Activated B cell treated with CpG ODN at 0.5 μM for 24 hours (primary cell): ENCODE data around the gene EPS8L3. TPM values are rescaled to one million over a fixed set of nuclear protein-coding genes. Genes with fewer than 3 reads are reported as not detected.
"Not testable (repeated sequence)": the region's sequence is repeated elsewhere in the genome, so short reads cannot be mapped to it uniquely, and the experiment has no call there.

ENCODE experiments used
- ATAC-seq: fragments of 200-7000 bp; cut with Tn5 transposase; one replicate; pipeline ENCODE4 v1.10.0; 2021; ENCODE audit warnings: low read depth, mild to moderate bottlenecking, moderate library complexity
- CTCF ChIA-PET: fragments of 350-600 bp; sonication (Branson Sonifier 250); formaldehyde crosslinking; loops from one replicate; lab custom pipeline; 2021; ENCODE audit warnings: antibody characterized with exemption; lab: Charles Lee
- POLR2A ChIA-PET: fragments of 350-600 bp; sonication (Branson Sonifier 250); formaldehyde crosslinking; loops from one replicate; lab custom pipeline; 2021; ENCODE audit warnings: antibody characterized with exemption; lab: Charles Lee
- DNase-seq: peaks from one replicate; pipeline ENCODE4 v3.0.0; 2022
- H3K27ac Mint-ChIP-seq: one replicate; pipeline ENCODE4 v1.8.0; 2020; ENCODE audit warnings: mixed read lengths
- H3K27me3 Mint-ChIP-seq: one replicate; pipeline ENCODE4 v1.8.0; 2021; ENCODE audit warnings: mixed read lengths
- H3K36me3 Mint-ChIP-seq: one replicate; pipeline ENCODE4 v1.8.0; 2021; ENCODE audit warnings: low read depth, mixed read lengths
- H3K4me1 Mint-ChIP-seq: one replicate; pipeline ENCODE4 v1.8.0; 2021; ENCODE audit warnings: mixed read lengths
- H3K4me3 Mint-ChIP-seq: one replicate; pipeline ENCODE4 v1.8.0; 2020; ENCODE audit warnings: mild to moderate bottlenecking, mixed read lengths
- H3K9me3 Mint-ChIP-seq: one replicate; pipeline ENCODE4 v1.8.0; 2020; ENCODE audit warnings: mixed read lengths
- intact Hi-C: fragments of 100-400 bp; cut with micrococcal nuclease; formaldehyde crosslinking; loops from one replicate; pipeline ENCODE4 v1.15.1; 2024
- total RNA-seq: library from RNA; stranded (reverse); gene quantifications from 2 replicates; pipeline ENCODE4 v1.2.3, GENCODE V29; 2022
- TF ChIP-seq, protein P1 (sequence below): fragments of 200-600 bp; IDR thresholded peaks from one replicate; pipeline ENCODE4 v1.8.0; 2022; ENCODE audit warnings: antibody characterized with exemption, mild to moderate bottlenecking

EPS8L3 gene
- total RNA-seq, 1 donor from 2014 or later: not detected

GRCh38 chr1:109751531-109752260 is 12.0 kb downstream of the EPS8L3 start:
- Mint-ChIP-seq H3K4me3 (no peak overlapping the region), H3K27ac (no peak overlapping the region), H3K27me3 (peaks cover 36% of the 10 kb centered on the region), H3K4me1 (no peaks in the 10 kb centered on the region), H3K36me3 (no peaks in the 10 kb centered on the region), H3K9me3 (no peaks in the 10 kb centered on the region)
- ATAC-seq (no peak), DNase-seq (no peak)
- CTCF ChIA-PET: no interaction called here
- TF ChIP-seq, protein P1, sequence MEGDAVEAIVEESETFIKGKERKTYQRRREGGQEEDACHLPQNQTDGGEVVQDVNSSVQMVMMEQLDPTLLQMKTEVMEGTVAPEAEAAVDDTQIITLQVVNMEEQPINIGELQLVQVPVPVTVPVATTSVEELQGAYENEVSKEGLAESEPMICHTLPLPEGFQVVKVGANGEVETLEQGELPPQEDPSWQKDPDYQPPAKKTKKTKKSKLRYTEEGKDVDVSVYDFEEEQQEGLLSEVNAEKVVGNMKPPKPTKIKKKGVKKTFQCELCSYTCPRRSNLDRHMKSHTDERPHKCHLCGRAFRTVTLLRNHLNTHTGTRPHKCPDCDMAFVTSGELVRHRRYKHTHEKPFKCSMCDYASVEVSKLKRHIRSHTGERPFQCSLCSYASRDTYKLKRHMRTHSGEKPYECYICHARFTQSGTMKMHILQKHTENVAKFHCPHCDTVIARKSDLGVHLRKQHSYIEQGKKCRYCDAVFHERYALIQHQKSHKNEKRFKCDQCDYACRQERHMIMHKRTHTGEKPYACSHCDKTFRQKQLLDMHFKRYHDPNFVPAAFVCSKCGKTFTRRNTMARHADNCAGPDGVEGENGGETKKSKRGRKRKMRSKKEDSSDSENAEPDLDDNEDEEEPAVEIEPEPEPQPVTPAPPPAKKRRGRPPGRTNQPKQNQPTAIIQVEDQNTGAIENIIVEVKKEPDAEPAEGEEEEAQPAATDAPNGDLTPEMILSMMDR: no peak
- intact Hi-C loops: no loop called here
- POLR2A ChIA-PET: no interaction called here

DNA sequence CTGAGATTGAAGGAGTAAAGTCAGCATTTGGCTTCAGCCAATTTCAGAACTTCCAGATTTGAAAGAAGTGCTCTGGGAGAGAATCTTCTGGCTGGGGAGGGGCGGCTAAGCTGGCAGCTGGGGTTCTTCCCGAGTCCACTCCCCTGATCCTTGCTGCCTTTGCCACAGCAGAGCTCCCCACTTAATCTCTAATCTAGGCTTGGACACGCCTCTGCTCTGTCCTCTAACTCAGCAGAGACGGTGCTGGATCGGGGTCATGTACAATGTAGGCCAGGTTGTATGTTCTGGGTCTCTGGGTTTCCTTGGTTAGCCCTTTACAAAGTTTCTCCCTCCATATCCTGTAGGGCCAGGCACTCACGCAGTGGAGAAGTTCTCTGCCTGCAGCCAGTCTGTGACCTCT is 12.8 kb downstream of the EPS8L3 start:
- ChIA-PET POLR2A (no interaction called here), CTCF (no interaction called here)
- Mint-ChIP-seq H3K36me3 (no peaks in the 10 kb centered on the region), H3K27me3 (peaks cover 38% of the 10 kb centered on the region), H3K9me3 (no peaks in the 10 kb centered on the region), H3K4me1 (no peaks in the 10 kb centered on the region), H3K4me3 (no peak overlapping the region), H3K27ac (no peak overlapping the region)
- intact Hi-C loops: no loop called here
- ATAC-seq (no peak), DNase-seq (no peak)
- TF ChIP-seq, protein P1: no peak

DNA sequence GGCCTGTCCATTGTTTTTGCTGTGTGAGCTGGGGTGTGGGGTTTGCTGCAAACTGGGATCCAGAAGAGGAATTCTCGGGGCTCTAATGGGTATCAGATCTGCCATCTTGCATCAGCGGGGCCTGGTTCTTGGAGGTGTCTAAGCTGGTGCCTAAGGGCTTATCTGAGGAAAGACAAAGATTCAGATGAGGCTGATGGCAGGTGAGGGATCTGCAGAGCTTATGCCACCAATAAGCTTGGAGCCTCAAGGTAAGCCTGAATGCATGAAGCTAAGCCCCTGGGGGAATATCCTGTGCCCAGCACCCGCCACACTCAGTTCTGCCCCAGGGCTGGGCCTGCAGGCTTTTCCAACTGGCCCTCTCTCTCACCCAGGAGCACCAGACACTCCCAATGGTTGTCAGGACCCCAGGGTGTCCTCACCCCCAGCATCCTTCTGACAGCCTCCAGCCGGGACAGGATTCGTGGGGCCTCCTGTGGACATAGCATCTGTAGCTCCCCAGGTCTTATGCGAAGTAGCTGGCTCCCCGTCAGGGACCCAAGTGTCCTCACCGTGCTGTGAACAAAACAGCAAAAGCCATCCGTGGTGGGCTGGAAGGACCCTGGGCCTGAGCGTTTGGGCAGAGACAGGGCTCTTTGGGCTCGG is 13.4 kb downstream of the EPS8L3 start:
- intact Hi-C loops: no loop called here
- TF ChIP-seq, protein P1: no peak

GRCh38 chr1:109749221-109749620 is 14.5 kb downstream of the EPS8L3 start:
- Mint-ChIP-seq H3K4me1 (no peaks in the 10 kb centered on the region), H3K9me3 (no peaks in the 10 kb centered on the region), H3K27me3 (peaks cover 38% of the 10 kb centered on the region), H3K27ac (no peak overlapping the region), H3K36me3 (no peaks in the 10 kb centered on the region), H3K4me3 (no peak overlapping the region)
- CTCF ChIA-PET: interaction anchor here (1.4 kb wide), 1 partner anchor 109 kb away, joined by 4 read pairs; no protein-coding TSS in a partner anchor
- DNase-seq (no peak), ATAC-seq (no peak)
- TF ChIP-seq, protein P1: no peak
- intact Hi-C loops: no loop called here
- POLR2A ChIA-PET: no interaction called here

More for the DNA sequence above, 13.4 kb downstream of the EPS8L3 start:
- H3K36me3 Mint-ChIP-seq: no peaks in the 10 kb centered on the region
- CTCF ChIA-PET: interaction anchor here (1.4 kb wide), 1 partner anchor 110 kb away, joined by 4 read pairs; no protein-coding TSS in a partner anchor
- H3K4me1 Mint-ChIP-seq: no peaks in the 10 kb centered on the region
- H3K9me3 Mint-ChIP-seq: no peaks in the 10 kb centered on the region
- peaks cover 38% of the 10 kb centered on the region for H3K27me3 Mint-ChIP-seq
- ATAC-seq: no peak
- POLR2A ChIA-PET: no interaction called here
- H3K4me3 Mint-ChIP-seq: no peak overlapping the region
- H3K27ac Mint-ChIP-seq: no peak overlapping the region
- DNase-seq: no peak

GRCh38 chr1:109748311-109748710 is 15.4 kb downstream of the EPS8L3 start:
- DNase-seq, CTCF ChIA-PET, H3K9me3 Mint-ChIP-seq, H3K27ac Mint-ChIP-seq, POLR2A ChIA-PET, H3K4me1 Mint-ChIP-seq, intact Hi-C loops, H3K36me3 Mint-ChIP-seq, ATAC-seq, H3K4me3 Mint-ChIP-seq: not testable (repeated sequence)
- peaks cover 37% of the 10 kb centered on the region for H3K27me3 Mint-ChIP-seq
